Epithelial cell of esophagus (primary cell): Measurements from ENCODE around the gene MAP2K5.

Source experiments
- DNase-seq: peaks from one replicate; pipeline ENCODE4 v3.0.0; 2010; ENCODE audit warnings: low read depth
- H3K4me3 ChIP-seq: 2 replicates; pipeline ENCODE4 v1.5.1; 2011; ENCODE audit warnings: mild to moderate bottlenecking, low read length, control low read depth
- CTCF ChIP-seq: IDR thresholded peaks from 2 replicates; pipeline ENCODE4 v1.5.1; 2011; ENCODE audit warnings: low read depth, mild to moderate bottlenecking, low read length, control low read depth, inconsistent platforms; ENCODE audit not compliant: insufficient read depth; ENCODE audit errors: missing control alignments

Gene MAP2K5

GRCh38 chr15:67849538-67849937 lies 307.0 kb downstream of the MAP2K5 start:
- no peak overlapping the region for H3K4me3 ChIP-seq
- no peak for TF ChIP-seq CTCF
- no peak for DNase-seq

GRCh38 chr15:67850336-67850735 lies 307.8 kb downstream of the MAP2K5 start:
- DNase-seq, result no peak
- no peak overlapping the region for H3K4me3 ChIP-seq
- no peak for TF ChIP-seq CTCF

GRCh38 chr15:67850994-67851571 lies 308.6 kb downstream of the MAP2K5 start:
- peak; percentile 83 for DNase-seq
- no peak for TF ChIP-seq CTCF

GRCh38 chr15:67852418-67852817 lies 309.9 kb downstream of the MAP2K5 start:
- no peak overlapping the region for H3K4me3 ChIP-seq
- no peak for DNase-seq
- TF ChIP-seq CTCF, result no peak

More at GRCh38 chr15:67850994-67851571, 308.6 kb downstream of the MAP2K5 start:
- H3K4me3 ChIP-seq, result no peak overlapping the region

- no peak for DNase-seq
- H3K4me3 ChIP-seq, result no peak overlapping the region
- no peak for TF ChIP-seq CTCF
Measured at GRCh38 chr15:67853454-67853853, 311.0 kb downstream of the MAP2K5 start.

- no peak for DNase-seq
- no peak overlapping the region for H3K4me3 ChIP-seq
Measured at GRCh38 chr15:67854358-67854757, 311.9 kb downstream of the MAP2K5 start.

More at GRCh38 chr15:67854358-67854757, 311.9 kb downstream of the MAP2K5 start:
- no peak for TF ChIP-seq CTCF
